ENCODE results near the gene TBC1D17.

GRCh38 chr19:49861107-49861506 is 16.4 kb upstream of the TBC1D17 start:
- TF ChIP-seq CTCF (IDR thresholded peaks at IDR 0.05) (no peak), POLR2A (IDR thresholded peaks at IDR 0.05) (no peak), EP300 (IDR thresholded peaks at IDR 0.05) (no peak)
